Thyroid gland (tissue), 4 donors: ENCODE measurements around the gene MTREX.

Experiments
- CTCF ChIP-seq, 6 experiments: fragments of 200-600 bp in 3 of 6; fragments of 450-650 bp in 3 of 6; sonication (generic) in 3 of 6; IDR thresholded peaks; one replicate each; pipeline ENCODE4 v1.5.1; 2016 to 2019; ENCODE audit warnings: antibody characterized with exemption in 6 of 6, mild to moderate bottlenecking in 2 of 6, inconsistent platforms in 1 of 6, moderate library complexity in 1 of 6
- POLR2A ChIP-seq, 2 donors: fragments of 450-650 bp; IDR thresholded peaks; one replicate each; pipeline ENCODE4 v1.6.1; 2017; ENCODE audit warnings: antibody characterized with exemption in 2 of 2, mild to moderate bottlenecking in 2 of 2, moderate library complexity in 1 of 2

- TF ChIP-seq POLR2A (IDR thresholded peaks at IDR 0.05) (no peak), CTCF (IDR thresholded peaks at IDR 0.05) (no peak)
These were observed 139.0 kb downstream of the MTREX start for GRCh38 chr5:55446640-55447351.
